SKM-1 treated with dmso at 0.1 percent for 144 hours (cell line): ENCODE results near the gene MCTP1.
"Not testable (repeated sequence)": the region's sequence is repeated elsewhere in the genome, so short reads cannot be mapped to it uniquely, and the experiment has no call there.

Experiments used
- DNase-seq: peaks from one replicate; lab custom pipeline; 2025; ENCODE audit not compliant: unreplicated experiment; lab: John Stamatoyannopoulos, UW

Gene MCTP1

GRCh38 chr5:94891565-94891964 lies 393.3 kb downstream of the MCTP1 start:
- no peak for DNase-seq

GRCh38 chr5:94890907-94891306 lies 394.0 kb downstream of the MCTP1 start:
- no peak for DNase-seq

GRCh38 chr5:94888674-94889073 lies 396.2 kb downstream of the MCTP1 start:
- no peak for DNase-seq

GRCh38 chr5:94885931-94886330 lies 399.0 kb downstream of the MCTP1 start:
- DNase-seq = no peak

DNA sequence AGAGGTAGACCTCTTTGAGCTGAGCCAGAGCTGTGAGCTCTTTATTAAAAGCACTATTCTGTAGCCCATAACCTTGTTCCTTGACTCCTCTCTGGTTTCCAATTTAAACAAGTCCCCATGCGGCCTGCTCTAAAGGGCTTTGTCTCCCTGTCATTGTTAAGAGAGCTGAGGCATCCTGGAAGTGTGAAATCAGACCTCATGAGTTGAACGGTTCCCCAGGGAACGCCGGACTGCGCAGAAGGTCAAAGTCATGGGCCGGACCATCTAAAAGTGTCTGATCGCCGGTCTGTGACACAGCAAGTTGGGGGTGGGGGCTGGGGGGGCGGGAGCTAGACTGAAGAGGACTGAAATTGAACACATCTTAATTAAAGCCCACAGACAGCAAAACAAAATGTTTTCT lies 400.6 kb downstream of the MCTP1 start:
- DNase-seq = no peak

DNA sequence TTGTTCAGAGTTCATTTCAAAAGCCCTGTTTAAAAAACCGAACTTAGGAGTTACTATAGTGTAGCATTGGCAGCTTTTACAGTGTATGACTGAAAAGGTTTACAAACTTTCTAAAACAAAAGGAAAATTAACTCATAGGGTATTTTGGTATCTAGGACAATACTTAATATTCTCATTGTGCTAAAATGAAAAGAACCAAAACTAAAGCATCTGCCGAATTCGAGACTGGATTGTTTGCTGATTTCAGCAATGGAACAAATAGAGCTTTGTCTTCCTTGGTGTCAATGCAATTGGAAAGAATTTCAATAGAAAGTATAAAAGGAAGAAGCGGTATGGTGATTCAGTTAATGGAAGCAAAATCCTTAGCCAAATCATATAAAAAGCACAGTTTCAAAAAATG lies 412.4 kb downstream of the MCTP1 start:
- no peak for DNase-seq

DNA sequence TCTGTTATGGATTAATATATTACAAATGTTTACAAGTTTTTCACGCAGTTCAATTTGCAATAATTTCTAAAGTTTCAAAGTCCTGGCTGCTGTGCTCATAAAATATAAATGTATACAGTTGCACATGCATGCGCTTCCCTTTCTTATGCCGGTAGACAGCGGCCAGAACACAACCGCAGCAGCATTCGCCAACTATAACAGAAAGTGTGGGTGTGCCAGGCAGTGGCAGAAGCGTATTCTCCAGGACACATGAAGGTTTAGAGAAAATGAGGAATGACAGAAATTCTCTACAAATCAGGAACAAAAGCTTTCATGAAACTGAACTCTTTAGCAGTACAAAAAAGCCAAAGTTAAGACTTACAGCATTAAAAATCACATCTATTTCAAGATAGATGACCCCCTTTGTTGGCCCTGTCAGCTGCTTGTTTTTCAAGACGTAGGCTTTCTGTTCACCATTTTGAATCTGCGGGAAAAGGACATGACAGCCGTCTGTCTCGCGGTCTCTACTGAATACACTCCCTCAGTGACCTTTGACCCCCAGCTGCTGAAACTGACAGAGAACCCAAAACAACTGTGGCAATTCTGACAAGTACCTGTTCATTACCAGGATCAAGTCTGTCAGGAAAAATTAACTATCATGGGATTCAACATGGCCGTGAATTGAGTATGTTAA lies 414.2 kb downstream of the MCTP1 start:
- DNase-seq = no peak

DNA sequence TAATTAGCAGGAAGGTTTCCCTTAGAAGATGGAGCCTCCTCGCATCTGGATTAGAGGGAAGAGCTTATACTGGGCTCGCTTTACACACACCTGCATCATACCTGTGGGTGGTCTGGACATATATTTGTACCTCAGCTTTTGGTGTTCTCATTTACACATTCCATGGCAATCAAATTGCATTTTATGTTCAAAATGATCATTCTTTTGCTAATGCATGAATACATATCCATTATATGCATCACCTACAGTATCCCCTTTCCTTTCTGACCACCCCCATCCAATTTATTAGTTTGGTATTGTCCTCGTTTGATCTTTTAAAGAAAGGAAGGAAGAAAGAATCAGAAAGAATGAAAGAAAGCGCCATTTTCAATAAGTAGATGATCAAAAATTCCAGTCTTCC lies 415.0 kb downstream of the MCTP1 start:
- no peak for DNase-seq

DNA sequence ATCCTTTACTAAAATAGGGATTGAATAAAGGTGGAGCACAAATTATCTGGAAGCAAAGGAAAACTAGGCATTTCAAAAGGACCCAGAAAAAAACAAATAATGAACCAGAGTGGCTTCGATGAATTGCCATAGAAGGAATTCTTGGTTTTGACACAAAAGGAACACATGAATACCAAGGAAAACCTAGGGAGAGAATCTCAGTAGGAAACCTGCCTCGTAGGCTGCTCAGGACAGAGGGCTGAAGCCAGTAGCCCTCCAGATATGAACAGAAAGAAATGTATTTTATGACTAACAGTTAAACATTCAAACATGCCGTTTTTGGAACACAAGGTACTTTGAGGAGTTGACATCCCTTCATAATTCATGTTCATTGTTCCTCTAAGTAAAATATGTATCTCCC lies 420.9 kb downstream of the MCTP1 start:
- no peak for DNase-seq

DNA sequence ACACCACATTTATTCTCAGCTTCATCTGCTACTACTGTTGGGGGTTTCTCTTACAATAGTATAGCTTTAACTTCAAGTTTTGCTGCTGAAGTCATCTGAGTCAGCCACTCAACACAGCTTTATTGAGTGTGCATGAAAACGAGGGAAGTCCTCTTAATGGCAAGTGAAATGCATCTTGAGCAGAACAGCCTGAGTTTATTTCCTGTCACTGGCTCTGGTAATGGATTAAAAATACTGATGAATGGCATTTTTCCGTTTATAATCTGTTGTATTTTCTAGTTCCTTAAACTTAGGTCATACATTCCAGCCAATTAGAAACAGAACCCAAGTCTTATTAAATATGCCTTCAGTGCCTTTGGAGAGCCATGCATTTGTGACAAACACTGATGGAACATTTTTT lies 427.8 kb downstream of the MCTP1 start:
- DNase-seq = no peak

DNA sequence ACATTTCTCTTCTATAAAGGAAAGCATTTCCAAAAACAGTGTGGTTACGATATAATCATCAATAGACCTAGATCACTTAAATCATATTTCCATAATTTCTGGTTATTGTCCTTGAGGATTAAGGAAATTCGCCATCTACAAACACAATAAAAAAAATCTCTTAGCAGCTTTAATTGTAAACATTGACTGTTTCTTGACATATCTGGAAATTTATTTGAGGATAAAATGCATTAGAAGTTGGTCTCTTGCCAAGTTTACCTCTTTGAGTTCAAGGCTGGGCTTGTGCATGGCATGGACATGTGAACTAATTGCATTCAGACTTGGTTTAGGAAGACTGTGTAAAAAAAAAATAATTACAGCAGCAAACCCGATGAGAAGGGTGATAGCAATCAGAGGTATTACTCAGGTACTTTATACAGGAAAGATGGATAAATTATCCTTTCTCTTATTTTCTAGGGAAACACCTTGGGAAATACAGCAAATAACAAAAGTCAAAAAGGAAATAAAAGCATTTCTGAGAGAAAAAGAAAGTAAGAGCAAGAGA lies 428.6 kb downstream of the MCTP1 start:
- no peak for DNase-seq

DNA sequence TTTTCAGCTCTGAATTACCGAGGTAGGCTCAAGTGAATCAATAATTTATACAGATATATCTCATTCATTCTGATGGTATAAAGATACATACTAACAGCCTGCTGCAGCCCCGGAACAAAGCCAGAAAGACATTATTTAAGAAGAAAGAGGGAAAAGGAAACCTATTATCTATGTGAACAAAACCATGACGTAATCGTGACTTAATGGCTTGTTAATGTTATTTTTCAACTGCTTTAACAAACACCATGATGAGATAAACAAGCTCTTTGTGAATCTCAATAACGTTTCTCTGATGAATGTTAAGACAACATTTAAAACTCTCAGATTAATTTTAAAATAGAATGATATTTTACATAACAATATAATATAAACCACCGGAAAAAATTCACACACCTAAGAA lies 429.4 kb downstream of the MCTP1 start:
- no peak for DNase-seq

DNA sequence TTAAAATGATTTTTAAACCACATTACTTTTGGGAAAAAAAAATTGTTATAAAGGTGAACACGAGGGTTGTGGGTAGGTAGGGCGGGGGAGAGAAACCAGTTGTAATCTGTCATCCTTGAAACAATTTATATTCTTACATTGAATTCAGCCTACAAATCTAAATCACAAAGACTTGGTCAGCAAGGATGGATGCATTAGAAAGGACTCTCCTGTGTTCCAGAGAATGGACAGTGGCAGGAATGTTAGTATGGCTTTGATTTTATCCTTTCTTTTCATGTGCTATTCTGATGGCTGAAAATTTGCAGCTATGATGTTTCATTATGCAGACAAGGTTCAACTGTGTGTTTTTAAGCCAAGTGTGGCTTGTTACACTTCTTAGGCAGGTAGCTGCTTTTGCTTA lies 431.8 kb downstream of the MCTP1 start:
- no peak for DNase-seq

DNA sequence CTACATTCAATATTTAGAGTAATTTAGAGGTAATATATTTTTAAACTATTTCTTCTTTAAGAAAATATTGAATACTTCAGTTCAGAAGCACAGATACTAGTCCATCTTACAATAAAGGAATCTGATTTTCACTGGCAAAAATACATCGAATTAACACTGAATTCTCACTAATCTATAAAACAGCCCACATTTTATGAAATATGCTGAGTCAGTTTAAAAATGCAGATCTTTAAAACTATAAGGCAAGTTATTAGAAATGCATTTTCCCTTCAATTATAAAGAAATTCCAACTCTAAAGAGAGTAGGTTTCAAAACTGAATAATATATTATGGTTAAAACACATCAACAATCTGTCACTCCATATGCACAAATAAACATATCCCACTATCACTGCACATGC lies 433.9 kb downstream of the MCTP1 start:
- no peak for DNase-seq

- DNase-seq = peak; percentile 40
Measured at GRCh38 chr5:94849821-94850736, 434.8 kb downstream of the MCTP1 start.

DNA sequence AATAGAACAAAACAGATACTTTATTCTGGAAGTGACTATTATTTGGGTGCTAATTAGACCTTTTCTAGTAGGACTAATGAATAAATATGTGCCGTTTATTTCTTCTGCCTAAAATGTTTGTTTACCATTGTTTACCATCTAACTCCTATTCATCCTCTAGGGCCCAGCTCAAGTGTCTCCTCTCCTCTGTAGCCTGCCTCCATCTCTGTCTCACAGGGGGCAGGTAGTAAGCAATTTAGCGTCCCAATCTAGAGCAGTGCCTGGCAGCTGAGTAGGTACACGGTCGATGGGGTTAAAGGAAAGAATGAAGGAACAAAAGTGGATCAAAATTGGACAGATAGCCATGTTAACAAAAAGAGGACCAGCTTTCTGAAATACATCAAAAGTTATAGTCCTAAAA lies 435.6 kb downstream of the MCTP1 start:
- DNase-seq = no peak

GRCh38 chr5:94847726-94848125 lies 437.2 kb downstream of the MCTP1 start:
- no peak for DNase-seq

DNA sequence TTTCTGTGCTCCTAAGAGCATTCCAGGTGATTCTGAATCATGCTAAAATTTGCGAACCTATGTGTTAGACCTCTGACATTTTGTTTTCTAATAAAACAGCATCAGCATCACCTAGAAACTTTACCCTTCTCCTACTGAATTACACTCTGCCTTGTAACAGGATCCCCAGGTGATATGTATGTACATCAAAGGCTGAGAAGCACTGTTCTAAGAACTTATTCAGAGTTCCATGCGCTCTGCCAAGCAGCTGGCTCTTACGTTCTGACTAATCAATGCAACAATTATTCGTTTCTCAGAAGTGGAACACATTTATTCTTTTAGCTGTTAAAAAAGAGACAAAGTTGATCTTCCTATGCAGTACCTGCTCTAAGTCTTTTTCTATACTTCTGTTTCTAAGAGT lies 437.9 kb downstream of the MCTP1 start:
- DNase-seq = no peak

DNA sequence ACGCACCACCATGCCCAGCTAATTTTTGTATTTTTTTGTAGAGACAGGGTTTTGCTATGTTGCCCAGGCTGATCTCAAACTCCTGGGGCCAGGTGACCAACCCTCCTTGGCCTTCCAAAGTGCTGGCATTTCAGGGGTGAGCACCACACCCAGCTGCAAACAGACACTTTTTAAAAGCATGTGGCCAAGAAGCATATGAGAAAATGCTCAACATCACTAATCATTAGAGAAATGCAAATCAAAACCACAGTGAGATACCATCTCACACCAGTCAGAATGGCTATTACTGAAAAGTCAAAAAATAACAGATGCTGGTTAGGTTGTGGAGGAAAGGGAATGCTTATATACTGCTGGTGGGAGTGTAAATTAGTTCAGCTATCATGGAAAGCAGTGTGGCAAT lies 439.2 kb downstream of the MCTP1 start:
- DNase-seq = not testable (repeated sequence)

- no peak for DNase-seq
Measured at GRCh38 chr5:94841598-94842322, 443.1 kb downstream of the MCTP1 start.

DNA sequence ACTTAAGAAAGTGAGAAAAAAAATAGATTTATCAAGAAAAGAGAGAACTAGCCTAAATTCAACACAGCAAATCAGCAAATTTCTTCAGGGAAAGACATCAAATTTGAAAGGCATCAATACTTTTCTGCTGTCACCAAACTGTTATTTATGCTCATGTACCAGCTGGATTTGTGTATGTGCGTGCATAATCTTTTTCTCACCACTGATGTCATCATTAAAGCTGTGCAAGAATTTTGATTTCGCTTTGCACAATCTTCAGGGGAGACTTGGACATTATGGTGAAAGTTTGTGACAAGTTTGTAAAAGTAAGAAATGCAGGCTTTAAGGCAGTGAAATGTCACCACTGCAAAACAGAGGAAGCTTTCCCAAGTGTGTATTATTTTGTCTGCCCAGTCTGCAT lies 451.0 kb downstream of the MCTP1 start:
- no peak for DNase-seq

GRCh38 chr5:94832685-94833084 lies 452.2 kb downstream of the MCTP1 start:
- DNase-seq = no peak
